Pons (tissue), 1 donor: ENCODE data around the gene AGAP3.

Experiments
- DNase-seq: peaks from one replicate; pipeline ENCODE4 v3.0.0-alpha.2; 2016; ENCODE audit warnings: low spot score

AGAP3 gene

DNA sequence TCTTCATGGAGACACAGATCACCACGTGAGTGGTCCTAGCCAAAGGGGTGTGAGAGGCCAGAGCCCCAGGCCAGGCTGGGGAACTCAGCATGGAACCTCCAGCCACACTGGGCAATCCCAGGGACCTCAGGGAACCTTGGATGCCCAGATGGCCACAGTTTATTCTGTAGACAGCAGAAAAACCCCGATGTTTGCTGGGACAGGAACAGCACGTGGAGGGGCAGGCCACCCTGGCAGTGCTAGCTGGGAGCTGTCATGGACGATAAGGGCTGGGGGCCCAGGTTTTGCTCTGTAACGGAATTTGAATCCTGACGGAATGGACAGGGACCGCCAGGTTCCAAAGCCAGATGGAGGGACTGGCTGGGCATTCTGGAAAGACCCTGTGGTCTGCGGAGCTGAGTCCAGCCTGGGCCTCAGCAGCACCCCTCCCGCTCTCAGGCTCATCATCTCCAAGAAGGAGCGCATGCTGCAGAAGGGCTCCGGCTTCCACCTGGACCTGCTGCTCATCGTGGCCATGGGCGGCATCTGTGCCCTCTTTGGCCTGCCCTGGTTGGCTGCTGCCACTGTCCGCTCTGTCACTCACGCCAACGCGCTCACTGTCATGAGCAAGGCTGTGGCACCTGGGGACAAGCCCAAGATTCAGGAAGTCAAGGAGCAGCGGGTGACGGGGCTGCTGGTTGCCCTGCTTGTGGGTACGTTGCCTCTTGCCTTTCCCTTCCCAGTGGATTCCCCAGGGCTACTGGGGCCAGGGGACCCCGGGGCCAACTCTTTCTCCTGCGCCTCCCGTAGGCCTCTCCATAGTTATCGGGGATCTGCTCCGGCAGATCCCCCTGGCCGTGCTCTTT is 11.2 kb upstream of the AGAP3 start:
- no peak for DNase-seq

- no peak for DNase-seq
These were observed 10.7 kb upstream of the AGAP3 start for GRCh38 chr7:151075662-151075971.

DNA sequence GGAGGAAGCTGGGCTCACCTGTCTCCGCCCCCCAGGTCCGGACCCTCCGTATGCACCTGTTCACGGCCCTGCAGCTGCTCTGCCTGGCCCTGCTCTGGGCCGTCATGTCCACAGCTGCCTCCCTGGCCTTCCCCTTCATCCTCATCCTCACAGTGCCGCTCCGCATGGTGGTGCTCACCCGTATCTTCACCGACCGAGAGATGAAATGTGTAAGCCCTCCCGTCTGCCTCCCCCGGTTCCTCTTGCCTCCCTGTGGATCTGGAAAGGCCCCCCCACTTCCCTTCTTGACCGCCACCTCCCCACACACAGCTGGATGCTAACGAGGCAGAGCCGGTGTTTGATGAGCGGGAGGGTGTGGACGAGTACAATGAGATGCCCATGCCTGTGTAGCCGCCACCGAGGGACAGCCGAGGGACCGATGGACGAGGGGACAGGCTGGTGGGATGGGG is 10.3 kb upstream of the AGAP3 start:
- no peak for DNase-seq

GRCh38 chr7:151076863-151077704 is 9.2 kb upstream of the AGAP3 start:
- DNase-seq, result no peak

DNA sequence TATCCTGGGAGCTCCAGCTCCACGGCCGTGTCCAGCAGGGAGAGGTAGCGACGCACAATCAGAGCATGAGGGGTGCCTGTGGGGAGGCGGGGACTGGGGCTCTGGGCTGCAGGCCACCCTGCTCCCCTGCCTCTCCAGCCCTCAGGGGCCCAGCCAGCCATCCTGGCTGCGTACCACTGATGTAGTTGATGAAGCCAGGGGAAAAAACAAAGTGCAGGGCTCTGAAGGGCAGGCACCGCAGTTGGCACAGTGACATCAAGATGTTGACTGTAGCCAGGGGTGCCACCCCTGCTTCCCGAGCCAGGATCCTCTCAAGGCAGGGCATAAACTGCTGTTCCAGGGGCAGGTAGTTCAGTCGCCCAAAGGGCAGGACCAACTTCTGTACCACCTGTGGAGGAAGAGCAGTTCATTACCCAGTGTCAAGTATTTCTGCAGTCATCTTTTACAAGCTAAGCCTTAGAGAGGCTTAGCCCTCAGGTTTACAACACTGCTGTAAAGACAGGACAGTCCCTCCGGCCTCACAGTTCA is 8.5 kb upstream of the AGAP3 start:
- DNase-seq, result no peak

DNA sequence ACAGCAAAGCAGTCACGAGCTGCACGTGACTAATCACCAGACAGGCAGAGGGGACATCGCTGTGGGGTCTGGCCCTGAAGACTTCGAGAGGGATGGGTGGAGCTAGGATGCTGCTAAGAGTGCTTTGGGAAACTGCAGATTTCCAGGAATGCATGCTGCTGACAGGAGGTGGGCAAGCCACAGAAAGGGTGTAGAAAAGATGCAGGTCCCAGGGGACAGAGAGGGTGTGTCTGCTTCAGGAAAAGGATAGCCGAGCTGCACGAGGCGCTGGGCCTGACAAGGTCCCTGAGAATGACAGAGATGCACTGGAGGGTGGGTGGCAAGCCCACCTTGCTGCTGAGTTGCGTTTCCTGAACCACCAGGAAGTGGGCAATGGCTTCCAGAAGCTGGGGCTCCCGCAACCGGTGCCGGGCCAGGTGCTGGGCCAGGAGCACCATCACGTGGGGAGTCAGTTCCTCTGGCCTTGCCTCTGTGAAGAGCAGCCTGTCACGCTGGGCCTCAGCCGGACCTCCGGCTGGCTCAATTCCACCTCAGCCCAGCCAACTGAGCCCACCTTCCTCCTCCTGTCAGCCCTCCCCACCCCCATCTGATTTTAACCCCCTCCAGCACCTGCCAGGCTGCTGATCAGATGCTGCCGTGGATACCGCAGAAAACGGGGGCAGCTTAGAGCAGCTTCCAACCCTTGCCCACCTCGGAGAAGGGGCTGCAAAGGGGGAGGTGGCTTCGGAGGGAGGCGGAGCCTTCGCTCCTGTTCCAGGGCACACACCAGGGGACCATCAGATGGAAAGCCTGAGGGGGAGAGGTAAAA is 7.8 kb upstream of the AGAP3 start:
- no peak for DNase-seq

DNA sequence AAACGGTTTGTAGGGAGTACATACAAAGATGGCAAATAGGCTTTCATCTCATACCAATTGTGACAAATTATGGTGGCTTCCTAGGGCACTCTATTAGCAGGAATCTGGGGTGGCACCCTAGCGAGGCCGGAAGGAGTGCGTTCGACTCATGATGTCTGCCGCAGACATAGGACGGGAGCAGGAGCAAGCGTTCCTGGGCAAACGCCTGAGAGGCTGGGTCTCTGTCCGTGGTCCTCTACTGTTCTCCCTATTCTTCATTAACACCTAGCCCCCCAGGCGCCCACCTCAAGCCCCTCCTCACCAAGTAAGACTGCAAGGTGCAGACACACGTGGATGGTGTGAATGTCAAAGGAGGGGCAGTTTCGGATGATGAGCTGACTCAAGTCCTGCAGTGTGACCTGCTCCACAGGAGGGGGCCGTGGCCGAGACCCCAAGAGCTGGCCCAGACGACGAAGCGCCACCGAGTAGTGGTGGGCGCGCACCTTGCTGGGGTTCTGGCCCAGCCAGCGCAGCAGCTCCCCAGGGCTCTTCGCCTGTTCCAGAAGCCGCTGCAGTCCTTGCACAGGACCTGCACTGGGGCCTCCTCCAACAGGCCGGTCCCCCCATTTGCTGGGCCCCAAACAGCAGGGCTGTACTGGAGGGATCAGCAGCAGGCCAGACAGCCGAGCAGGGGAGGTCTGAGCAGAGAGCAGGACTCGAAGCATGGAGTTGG is 6.9 kb upstream of the AGAP3 start:
- DNase-seq, result no peak

GRCh38 chr7:151080067-151080521 is 6.2 kb upstream of the AGAP3 start:
- DNase-seq, result no peak

GRCh38 chr7:151080522-151081169 is 5.6 kb upstream of the AGAP3 start, which contains the start of gene FASTK:
FASTK (minus strand) TSS chr7:151080809; CDS start chr7:151080766, 43 bp downstream.
- DNase-seq, result peak; percentile 93

GRCh38 chr7:151081170-151082101 is 4.8 kb upstream of the AGAP3 start:
- DNase-seq, result peak; percentile 21

- DNase-seq, result no peak
These were observed 3.9 kb upstream of the AGAP3 start for GRCh38 chr7:151082141-151083070.

- DNase-seq, result peak; percentile 53
These were observed 3.0 kb upstream of the AGAP3 start, which contains the start of gene TMUB1 for GRCh38 chr7:151083071-151083823. TMUB1 (minus strand) TSS chr7:151083493; CDS start chr7:151082563, 930 bp downstream.

- DNase-seq, result no peak
These were observed 2.5 kb upstream of the AGAP3 start for GRCh38 chr7:151083824-151084160.

- peak; percentile 19 for DNase-seq
These were observed 965 bp upstream of the AGAP3 start for GRCh38 chr7:151085329-151085690.

- no peak for DNase-seq
These were observed 548 bp downstream of the AGAP3 start for GRCh38 chr7:151086802-151087244.

DNA sequence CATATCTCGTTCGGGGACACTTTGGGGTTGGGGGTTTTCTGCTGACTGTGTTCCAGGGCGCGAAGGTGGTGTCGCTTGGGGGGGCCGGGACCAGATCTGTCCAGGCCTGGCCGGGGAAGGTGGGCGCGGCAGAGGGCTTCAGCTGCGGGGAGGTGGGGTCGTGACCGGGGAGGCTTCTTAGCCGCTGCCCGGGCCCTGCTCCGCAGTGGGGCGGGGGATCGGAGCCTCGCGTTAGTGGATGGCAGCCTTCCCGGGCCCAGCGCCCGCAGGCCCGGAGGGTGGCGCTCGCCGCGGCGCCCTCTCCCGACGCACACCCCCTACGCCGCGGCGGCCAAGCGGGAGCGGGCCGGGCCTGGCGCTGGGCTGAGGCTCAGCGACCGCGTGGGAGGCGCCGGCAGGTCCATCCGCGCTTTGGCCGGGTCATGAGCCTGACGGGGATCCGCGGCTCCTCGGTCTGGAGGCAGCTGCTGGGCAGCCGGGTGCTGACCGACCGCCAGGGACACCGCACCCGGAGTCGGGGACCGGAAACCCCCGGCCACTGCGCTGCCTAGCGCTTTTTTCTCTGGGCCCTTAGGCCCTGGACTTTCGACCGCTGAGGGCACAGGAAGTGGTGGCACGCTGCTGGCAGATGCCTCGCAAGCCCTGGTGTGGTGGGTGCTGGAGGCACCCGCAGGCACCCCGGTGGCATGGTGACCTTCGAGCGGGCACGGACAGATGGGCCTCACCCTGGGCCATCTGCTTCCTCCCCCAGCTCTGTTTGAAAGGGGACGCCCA is 1.2 kb downstream of the AGAP3 start:
- DNase-seq, result peak; percentile 52
